HEK293 (cell line): ENCODE data around the gene MSL3B.

Experiments used
- CTCF ChIA-PET: fragments of 350-600 bp; formaldehyde crosslinking; extraction: SDS; loops from one replicate; lab custom pipeline; 2021; ENCODE audit warnings: antibody characterized with exemption; lab: Yijun Ruan, JAX
- POLR2A ChIA-PET: fragments of 300-600 bp; formaldehyde crosslinking; extraction: SDS; loops from one replicate; lab custom pipeline; 2020; ENCODE audit warnings: antibody characterized with exemption, inconsistent platforms; lab: Yijun Ruan, JAX
- H3K27ac ChIP-seq: fragments of 200-500 bp; sonication (Bioruptor generic); 2 replicates; pipeline ENCODE4 v1.5.1; 2014; ENCODE audit warnings: low read depth, low read length, control low read depth, inconsistent platforms; ENCODE audit errors: extremely low read depth
- H3K36me3 ChIP-seq, 2 experiments: fragments of 200-500 bp in 1 of 2; sonication (Bioruptor generic) in 1 of 2; 1 replicate in 1 of 2; 2 replicates in 1 of 2; pipeline ENCODE4 v1.5.1; 2014 to 2017; ENCODE audit warnings: inconsistent platforms in 2 of 2, low read length in 2 of 2; ENCODE audit not compliant: control insufficient read depth in 2 of 2, insufficient read depth in 1 of 2
- H3K4me1 ChIP-seq: fragments of 200-500 bp; sonication (Bioruptor generic); 2 replicates; pipeline ENCODE4 v1.5.1; 2014; ENCODE audit warnings: mild to moderate bottlenecking, low read length, inconsistent platforms; ENCODE audit not compliant: control insufficient read depth, insufficient read depth
- H3K4me3 ChIP-seq: 2 replicates; pipeline ENCODE4 v1.5.1; 2011; ENCODE audit warnings: low read depth, mild to moderate bottlenecking, control low read depth, low read length, moderate library complexity
- H3K9me3 ChIP-seq: fragments of 200-500 bp; sonication (Bioruptor generic); 2 replicates; pipeline ENCODE4 v1.5.1; 2014; ENCODE audit warnings: low read depth, low read length, inconsistent platforms; ENCODE audit not compliant: control insufficient read depth, insufficient read depth
- BCL11A ChIP-seq: fragments of 450-650 bp; formaldehyde crosslinking; IDR thresholded peaks from 2 replicates; pipeline ENCODE4 v1.5.1; 2016; ENCODE audit warnings: low read depth, missing biosample characterization, missing genetic modification characterization
- GLIS1 ChIP-seq: fragments of 450-650 bp; formaldehyde crosslinking; IDR thresholded peaks from 2 replicates; pipeline ENCODE4 v1.5.1; 2016; ENCODE audit warnings: missing biosample characterization, missing genetic modification characterization
- GLIS2 ChIP-seq: fragments of 450-650 bp; formaldehyde crosslinking; IDR thresholded peaks from 2 replicates; pipeline ENCODE4 v1.5.1; 2016; ENCODE audit warnings: missing biosample characterization, missing genetic modification characterization
- PRDM1 ChIP-seq: fragments of 450-650 bp; formaldehyde crosslinking; IDR thresholded peaks from 2 replicates; pipeline ENCODE4; 2016; ENCODE audit warnings: missing biosample characterization, missing genetic modification characterization
- YY2 ChIP-seq: fragments of 450-650 bp; formaldehyde crosslinking; IDR thresholded peaks from 2 replicates; pipeline ENCODE4 v1.5.1; 2016; ENCODE audit warnings: missing biosample characterization, missing genetic modification characterization
- ZBTB8A ChIP-seq: fragments of 450-650 bp; formaldehyde crosslinking; IDR thresholded peaks from 2 replicates; pipeline ENCODE4 v1.5.1; 2016; ENCODE audit warnings: missing biosample characterization, missing genetic modification characterization
- ZNF155 ChIP-seq: fragments of 450-650 bp; formaldehyde crosslinking; IDR thresholded peaks from 2 replicates; pipeline ENCODE4 v1.5.1; 2016; ENCODE audit warnings: missing biosample characterization, missing genetic modification characterization
- ZNF202 ChIP-seq: fragments of 450-650 bp; formaldehyde crosslinking; IDR thresholded peaks from 2 replicates; pipeline ENCODE4 v1.5.1; 2016; ENCODE audit warnings: missing biosample characterization, missing genetic modification characterization, borderline replicate concordance
- ZNF214 ChIP-seq: fragments of 450-650 bp; formaldehyde crosslinking; IDR thresholded peaks from 2 replicates; pipeline ENCODE4 v1.5.1; 2017; ENCODE audit warnings: missing biosample characterization, mild to moderate bottlenecking, missing genetic modification characterization, borderline replicate concordance
- ZNF221 ChIP-seq: fragments of 450-650 bp; formaldehyde crosslinking; IDR thresholded peaks from 2 replicates; pipeline ENCODE4 v1.5.1; 2017; ENCODE audit warnings: missing biosample characterization, missing genetic modification characterization, borderline replicate concordance
- ZNF354C ChIP-seq: fragments of 450-650 bp; formaldehyde crosslinking; IDR thresholded peaks from 2 replicates; pipeline ENCODE4 v1.5.1; 2016; ENCODE audit warnings: missing biosample characterization, missing genetic modification characterization, low read depth, borderline replicate concordance
- ZNF585B ChIP-seq: fragments of 450-650 bp; formaldehyde crosslinking; IDR thresholded peaks from 2 replicates; pipeline ENCODE4 v1.5.1; 2016; ENCODE audit warnings: missing biosample characterization, missing genetic modification characterization
- ZNF600 ChIP-seq: fragments of 450-650 bp; formaldehyde crosslinking; IDR thresholded peaks from 2 replicates; pipeline ENCODE4 v1.5.1; 2016; ENCODE audit warnings: missing biosample characterization, missing genetic modification characterization
- TF ChIP-seq, protein P1 (sequence below): fragments of 450-650 bp; formaldehyde crosslinking; IDR thresholded peaks from 2 replicates; pipeline ENCODE4 v1.5.1; 2016; ENCODE audit warnings: missing biosample characterization, missing genetic modification characterization
- TF ChIP-seq, protein P2 (sequence below): fragments of 450-650 bp; formaldehyde crosslinking; IDR thresholded peaks from 2 replicates; pipeline ENCODE4 v1.5.1; 2016; ENCODE audit warnings: missing biosample characterization, missing genetic modification characterization
- TF ChIP-seq, protein P3 (sequence below): fragments of 450-650 bp; formaldehyde crosslinking; IDR thresholded peaks from 2 replicates; pipeline ENCODE4 v1.5.1; 2017; ENCODE audit warnings: missing biosample characterization, missing genetic modification characterization
- TF ChIP-seq, protein P4 (sequence below): sonication (generic); formaldehyde crosslinking; IDR thresholded peaks from 2 replicates; pipeline ENCODE4 v1.8.1; 2022; ENCODE audit warnings: mild to moderate bottlenecking, moderate library complexity, missing genetic modification reagents
- TF ChIP-seq, protein P5 (sequence below): fragments of 450-650 bp; formaldehyde crosslinking; IDR thresholded peaks from 2 replicates; pipeline ENCODE4 v1.5.1; 2016; ENCODE audit warnings: missing biosample characterization, missing genetic modification characterization

MSL3B gene

DNA sequence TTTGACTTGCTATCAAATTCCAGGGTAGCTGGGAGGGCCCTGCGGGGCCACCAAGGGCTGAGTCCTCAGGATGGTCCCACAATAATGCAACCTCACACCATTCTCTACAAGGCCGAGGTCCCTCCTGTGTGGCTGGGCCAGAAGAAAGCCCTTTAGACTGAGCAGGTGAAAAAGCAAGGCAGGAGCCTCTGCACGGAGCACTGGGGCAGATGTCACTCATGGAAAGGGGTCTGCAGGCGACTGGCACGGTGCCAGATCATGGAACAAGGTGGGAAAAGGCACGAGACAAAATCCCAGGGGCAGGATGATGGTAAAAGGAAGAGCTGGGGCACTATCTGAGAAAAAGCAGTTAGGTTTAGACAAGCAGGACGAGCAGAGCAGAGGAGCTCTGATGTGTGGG, 29.9 kb downstream of the MSL3B start:
- H3K9me3 ChIP-seq = no peaks in the 10 kb centered on the region
- no peak overlapping the region for H3K4me3 ChIP-seq
- TF ChIP-seq, protein P1, sequence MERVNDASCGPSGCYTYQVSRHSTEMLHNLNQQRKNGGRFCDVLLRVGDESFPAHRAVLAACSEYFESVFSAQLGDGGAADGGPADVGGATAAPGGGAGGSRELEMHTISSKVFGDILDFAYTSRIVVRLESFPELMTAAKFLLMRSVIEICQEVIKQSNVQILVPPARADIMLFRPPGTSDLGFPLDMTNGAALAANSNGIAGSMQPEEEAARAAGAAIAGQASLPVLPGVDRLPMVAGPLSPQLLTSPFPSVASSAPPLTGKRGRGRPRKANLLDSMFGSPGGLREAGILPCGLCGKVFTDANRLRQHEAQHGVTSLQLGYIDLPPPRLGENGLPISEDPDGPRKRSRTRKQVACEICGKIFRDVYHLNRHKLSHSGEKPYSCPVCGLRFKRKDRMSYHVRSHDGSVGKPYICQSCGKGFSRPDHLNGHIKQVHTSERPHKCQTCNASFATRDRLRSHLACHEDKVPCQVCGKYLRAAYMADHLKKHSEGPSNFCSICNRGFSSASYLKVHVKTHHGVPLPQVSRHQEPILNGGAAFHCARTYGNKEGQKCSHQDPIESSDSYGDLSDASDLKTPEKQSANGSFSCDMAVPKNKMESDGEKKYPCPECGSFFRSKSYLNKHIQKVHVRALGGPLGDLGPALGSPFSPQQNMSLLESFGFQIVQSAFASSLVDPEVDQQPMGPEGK (tag by site-specific recombination) = no peak
- TF ChIP-seq ZNF202 (tag by site-specific recombination) = no peak
- TF ChIP-seq, protein P2, sequence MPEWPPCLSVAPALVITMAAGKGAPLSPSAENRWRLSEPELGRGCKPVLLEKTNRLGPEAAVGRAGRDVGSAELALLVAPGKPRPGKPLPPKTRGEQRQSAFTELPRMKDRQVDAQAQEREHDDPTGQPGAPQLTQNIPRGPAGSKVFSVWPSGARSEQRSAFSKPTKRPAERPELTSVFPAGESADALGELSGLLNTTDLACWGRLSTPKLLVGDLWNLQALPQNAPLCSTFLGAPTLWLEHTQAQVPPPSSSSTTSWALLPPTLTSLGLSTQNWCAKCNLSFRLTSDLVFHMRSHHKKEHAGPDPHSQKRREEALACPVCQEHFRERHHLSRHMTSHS (tag by site-specific recombination) = no peak
- TF ChIP-seq ZNF155 (tag by site-specific recombination) = no peak
- no peak for TF ChIP-seq YY2 (tag by site-specific recombination)
- no peak for TF ChIP-seq ZNF354C (tag by site-specific recombination)
- TF ChIP-seq, protein P3, sequence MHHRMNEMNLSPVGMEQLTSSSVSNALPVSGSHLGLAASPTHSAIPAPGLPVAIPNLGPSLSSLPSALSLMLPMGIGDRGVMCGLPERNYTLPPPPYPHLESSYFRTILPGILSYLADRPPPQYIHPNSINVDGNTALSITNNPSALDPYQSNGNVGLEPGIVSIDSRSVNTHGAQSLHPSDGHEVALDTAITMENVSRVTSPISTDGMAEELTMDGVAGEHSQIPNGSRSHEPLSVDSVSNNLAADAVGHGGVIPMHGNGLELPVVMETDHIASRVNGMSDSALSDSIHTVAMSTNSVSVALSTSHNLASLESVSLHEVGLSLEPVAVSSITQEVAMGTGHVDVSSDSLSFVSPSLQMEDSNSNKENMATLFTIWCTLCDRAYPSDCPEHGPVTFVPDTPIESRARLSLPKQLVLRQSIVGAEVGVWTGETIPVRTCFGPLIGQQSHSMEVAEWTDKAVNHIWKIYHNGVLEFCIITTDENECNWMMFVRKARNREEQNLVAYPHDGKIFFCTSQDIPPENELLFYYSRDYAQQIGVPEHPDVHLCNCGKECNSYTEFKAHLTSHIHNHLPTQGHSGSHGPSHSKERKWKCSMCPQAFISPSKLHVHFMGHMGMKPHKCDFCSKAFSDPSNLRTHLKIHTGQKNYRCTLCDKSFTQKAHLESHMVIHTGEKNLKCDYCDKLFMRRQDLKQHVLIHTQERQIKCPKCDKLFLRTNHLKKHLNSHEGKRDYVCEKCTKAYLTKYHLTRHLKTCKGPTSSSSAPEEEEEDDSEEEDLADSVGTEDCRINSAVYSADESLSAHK (tag by site-specific recombination) = no peak
- TF ChIP-seq ZBTB8A = no peak
- no peak for TF ChIP-seq ZNF221 (tag by site-specific recombination)
- TF ChIP-seq PRDM1 (tag by site-specific recombination) = no peak
- ChIA-PET CTCF (interaction anchor here (0.9 kb wide), 2 partner anchors 20 to 90 kb away, joined by 3 to 4 read pairs; no protein-coding TSS in a partner anchor), POLR2A (interaction anchor here (1.2 to 1.4 kb wide), 2 partner anchors 12 to 16 kb away, joined by 3 to 6 read pairs; partner anchors contain the start of gene HJURP)
- peaks cover 48 to 97% of the 10 kb centered on the region in 2 experiments for H3K36me3 ChIP-seq
- no peak overlapping the region for H3K27ac ChIP-seq
- H3K4me1 ChIP-seq = no peaks in the 10 kb centered on the region

DNA sequence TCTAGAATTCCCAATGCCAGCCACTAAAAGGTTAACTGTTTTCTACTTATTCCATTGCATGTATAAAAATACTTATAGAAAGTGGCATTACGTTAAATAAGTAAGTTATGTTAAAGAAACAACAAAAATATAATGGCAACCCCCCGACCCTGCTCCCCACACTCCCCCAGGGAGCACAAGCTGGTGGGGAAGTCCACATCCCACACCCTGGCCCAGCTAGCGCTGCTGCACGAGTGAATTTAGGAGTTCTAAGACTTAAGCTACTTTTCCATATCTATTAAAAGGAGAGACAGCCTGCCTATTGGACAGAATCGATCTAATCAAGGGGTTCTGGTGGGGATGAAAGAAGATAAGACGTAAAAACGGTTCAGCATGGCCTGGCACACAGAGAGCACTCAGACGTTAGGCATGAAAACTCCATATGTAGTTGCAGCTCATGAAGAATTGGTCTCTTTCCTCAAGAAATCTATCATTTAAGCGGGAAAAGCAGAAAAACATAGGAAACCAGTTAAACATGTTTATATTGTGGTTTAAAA, 30.4 kb downstream of the MSL3B start:
- ChIA-PET POLR2A (interaction anchor here (1.4 kb wide), 1 partner anchor 12 kb away, joined by 3 read pairs; no protein-coding TSS in a partner anchor), CTCF (interaction anchor here (0.9 kb wide), 2 partner anchors 20 to 91 kb away, joined by 3 to 4 read pairs; no protein-coding TSS in a partner anchor)

More for the DNA sequence above, 30.4 kb downstream of the MSL3B start:
- no peak overlapping the region for H3K4me3 ChIP-seq
- no peak overlapping the region for H3K27ac ChIP-seq
- no peaks in the 10 kb centered on the region for H3K4me1 ChIP-seq
- H3K9me3 ChIP-seq = no peaks in the 10 kb centered on the region
- peaks cover 43 to 97% of the 10 kb centered on the region in 2 experiments for H3K36me3 ChIP-seq
- no peak for TF ChIP-seq GLIS2
- no peak for TF ChIP-seq BCL11A (tag by site-specific recombination)
- TF ChIP-seq GLIS1 (tag by site-specific recombination) = no peak
- TF ChIP-seq, protein P4, sequence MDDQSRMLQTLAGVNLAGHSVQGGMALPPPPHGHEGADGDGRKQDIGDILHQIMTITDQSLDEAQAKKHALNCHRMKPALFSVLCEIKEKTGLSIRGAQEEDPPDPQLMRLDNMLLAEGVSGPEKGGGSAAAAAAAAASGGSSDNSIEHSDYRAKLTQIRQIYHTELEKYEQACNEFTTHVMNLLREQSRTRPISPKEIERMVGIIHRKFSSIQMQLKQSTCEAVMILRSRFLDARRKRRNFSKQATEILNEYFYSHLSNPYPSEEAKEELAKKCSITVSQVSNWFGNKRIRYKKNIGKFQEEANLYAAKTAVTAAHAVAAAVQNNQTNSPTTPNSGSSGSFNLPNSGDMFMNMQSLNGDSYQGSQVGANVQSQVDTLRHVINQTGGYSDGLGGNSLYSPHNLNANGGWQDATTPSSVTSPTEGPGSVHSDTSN = no peak
- TF ChIP-seq, protein P5, sequence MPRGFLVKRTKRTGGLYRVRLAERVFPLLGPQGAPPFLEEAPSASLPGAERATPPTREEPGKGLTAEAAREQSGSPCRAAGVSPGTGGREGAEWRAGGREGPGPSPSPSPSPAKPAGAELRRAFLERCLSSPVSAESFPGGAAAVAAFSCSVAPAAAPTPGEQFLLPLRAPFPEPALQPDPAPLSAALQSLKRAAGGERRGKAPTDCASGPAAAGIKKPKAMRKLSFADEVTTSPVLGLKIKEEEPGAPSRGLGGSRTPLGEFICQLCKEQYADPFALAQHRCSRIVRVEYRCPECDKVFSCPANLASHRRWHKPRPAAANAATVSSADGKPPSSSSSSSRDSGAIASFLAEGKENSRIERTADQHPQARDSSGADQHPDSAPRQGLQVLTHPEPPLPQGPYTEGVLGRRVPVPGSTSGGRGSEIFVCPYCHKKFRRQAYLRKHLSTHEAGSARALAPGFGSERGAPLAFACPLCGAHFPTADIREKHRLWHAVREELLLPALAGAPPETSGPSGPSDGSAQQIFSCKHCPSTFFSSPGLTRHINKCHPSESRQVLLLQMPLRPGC (tag by site-specific recombination) = no peak
- no peak for TF ChIP-seq ZNF600 (tag by site-specific recombination)
- TF ChIP-seq ZNF585B = no peak
- TF ChIP-seq ZNF214 (tag by site-specific recombination) = no peak
